GM21619 (cell line): ENCODE results near the gene OSBP2.

ENCODE experiments used
- ATAC-seq: cut with Tn5 transposase; IDR thresholded peaks from one replicate; pipeline ENCODE4 v1.9.1; 2021; ENCODE audit not compliant: unreplicated experiment

The OSBP2 gene

GRCh38 chr22:30866811-30867271 lies 172.2 kb downstream of the OSBP2 start:
- no peak for ATAC-seq

- ATAC-seq: no peak
These were observed 173.3 kb downstream of the OSBP2 start for GRCh38 chr22:30867746-30868662.

GRCh38 chr22:30868663-30869385 lies 174.2 kb downstream of the OSBP2 start:
- ATAC-seq: no peak

GRCh38 chr22:30869667-30870395 lies 175.2 kb downstream of the OSBP2 start:
- no peak for ATAC-seq

- ATAC-seq: no peak
These were observed 176.0 kb downstream of the OSBP2 start for GRCh38 chr22:30870451-30871345.

GRCh38 chr22:30871391-30872284 lies 177.0 kb downstream of the OSBP2 start:
- ATAC-seq: no peak

- ATAC-seq: no peak
These were observed 177.8 kb downstream of the OSBP2 start for GRCh38 chr22:30872285-30873041.

- no peak for ATAC-seq
These were observed 178.5 kb downstream of the OSBP2 start for GRCh38 chr22:30873086-30873650.

GRCh38 chr22:30873661-30874060 lies 179.0 kb downstream of the OSBP2 start:
- no peak for ATAC-seq

- ATAC-seq: no peak
These were observed 180.0 kb downstream of the OSBP2 start for GRCh38 chr22:30874431-30875370.

- ATAC-seq: no peak
These were observed 181.0 kb downstream of the OSBP2 start for GRCh38 chr22:30875481-30876215.

- no peak for ATAC-seq
These were observed 181.6 kb downstream of the OSBP2 start for GRCh38 chr22:30876221-30876751.

GRCh38 chr22:30876915-30877553 lies 182.4 kb downstream of the OSBP2 start:
- ATAC-seq: no peak

GRCh38 chr22:30877662-30878515 lies 183.2 kb downstream of the OSBP2 start:
- ATAC-seq: no peak
